HL-60 (cell line): ENCODE results near the gene PSMB10.

Experiments
- DNase-seq, 2 experiments: peaks; one replicate each; pipeline ENCODE4 v3.0.0-alpha.2; 2010 to 2020; ENCODE audit warnings: low read depth in 1 of 2, low spot score in 1 of 2
- H3K27ac ChIP-seq: fragments of 250-450 bp; sonication (Bioruptor Pico); replicated peaks from 2 replicates; pipeline ENCODE4 v1.5.1; 2020; ENCODE audit warnings: mild to moderate bottlenecking, moderate library complexity
- H3K27me3 ChIP-seq: fragments of 250-450 bp; sonication (Bioruptor Pico); 2 replicates; pipeline ENCODE4 v1.5.1; 2021; ENCODE audit warnings: mild to moderate bottlenecking, moderate library complexity; ENCODE audit not compliant: insufficient read depth, poor library complexity, severe bottlenecking
- H3K4me3 ChIP-seq: replicated peaks from 2 replicates; pipeline ENCODE4 v1.5.1; 2011; ENCODE audit warnings: mild to moderate bottlenecking, control low read depth, low read length; ENCODE audit not compliant: insufficient read depth
- GABPA ChIP-seq: IDR thresholded peaks from 2 replicates; pipeline ENCODE4 v1.6.1; 2012; ENCODE audit warnings: low read depth
- POLR2AphosphoS5 ChIP-seq: IDR thresholded peaks from 2 replicates; pipeline ENCODE4 v1.6.1; 2012; ENCODE audit warnings: low read depth
- SPI1 ChIP-seq: IDR thresholded peaks from 2 replicates; pipeline ENCODE4 v1.6.1; 2012; ENCODE audit warnings: low read depth, mild to moderate bottlenecking, borderline replicate concordance
- TF ChIP-seq, protein P1 (sequence below): IDR thresholded peaks from 2 replicates; pipeline ENCODE4 v1.6.1; 2012; ENCODE audit warnings: low read depth; ENCODE audit not compliant: insufficient replicate concordance
- TF ChIP-seq, protein P2 (sequence below): IDR thresholded peaks from one replicate; pipeline ENCODE4 v1.5.1; 2011; ENCODE audit warnings: low read length, control low read depth, inconsistent platforms; ENCODE audit not compliant: insufficient read depth

Gene PSMB10

DNA sequence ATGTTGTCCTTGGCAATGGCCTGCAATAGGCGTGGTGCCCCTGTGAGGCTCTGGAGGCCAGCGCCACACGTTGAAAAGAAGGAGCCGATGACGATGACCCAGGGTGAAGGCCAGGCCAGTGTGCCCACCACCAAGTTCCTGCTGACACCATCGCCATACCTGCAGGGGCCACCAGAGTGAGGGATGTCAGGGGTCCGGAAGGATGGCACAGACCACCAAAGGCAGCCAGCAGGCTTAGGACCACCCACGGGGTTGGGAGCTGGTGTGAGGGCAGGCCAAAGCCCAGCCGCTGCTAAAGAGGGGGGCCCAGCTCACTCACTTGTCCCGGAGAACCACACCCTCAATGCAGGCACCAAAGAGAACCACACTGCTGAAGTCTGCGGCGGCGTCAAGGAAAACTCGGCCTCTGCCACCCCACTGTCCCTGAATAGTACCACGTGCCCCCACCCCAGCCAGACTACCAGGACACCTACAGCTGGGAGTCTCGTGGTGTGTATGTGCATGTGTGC, 13.7 kb upstream of the PSMB10 start:
- no peak for DNase-seq
- no peak for TF ChIP-seq SPI1
- TF ChIP-seq GABPA: no peak
- TF ChIP-seq POLR2AphosphoS5: no peak
- TF ChIP-seq, protein P1, sequence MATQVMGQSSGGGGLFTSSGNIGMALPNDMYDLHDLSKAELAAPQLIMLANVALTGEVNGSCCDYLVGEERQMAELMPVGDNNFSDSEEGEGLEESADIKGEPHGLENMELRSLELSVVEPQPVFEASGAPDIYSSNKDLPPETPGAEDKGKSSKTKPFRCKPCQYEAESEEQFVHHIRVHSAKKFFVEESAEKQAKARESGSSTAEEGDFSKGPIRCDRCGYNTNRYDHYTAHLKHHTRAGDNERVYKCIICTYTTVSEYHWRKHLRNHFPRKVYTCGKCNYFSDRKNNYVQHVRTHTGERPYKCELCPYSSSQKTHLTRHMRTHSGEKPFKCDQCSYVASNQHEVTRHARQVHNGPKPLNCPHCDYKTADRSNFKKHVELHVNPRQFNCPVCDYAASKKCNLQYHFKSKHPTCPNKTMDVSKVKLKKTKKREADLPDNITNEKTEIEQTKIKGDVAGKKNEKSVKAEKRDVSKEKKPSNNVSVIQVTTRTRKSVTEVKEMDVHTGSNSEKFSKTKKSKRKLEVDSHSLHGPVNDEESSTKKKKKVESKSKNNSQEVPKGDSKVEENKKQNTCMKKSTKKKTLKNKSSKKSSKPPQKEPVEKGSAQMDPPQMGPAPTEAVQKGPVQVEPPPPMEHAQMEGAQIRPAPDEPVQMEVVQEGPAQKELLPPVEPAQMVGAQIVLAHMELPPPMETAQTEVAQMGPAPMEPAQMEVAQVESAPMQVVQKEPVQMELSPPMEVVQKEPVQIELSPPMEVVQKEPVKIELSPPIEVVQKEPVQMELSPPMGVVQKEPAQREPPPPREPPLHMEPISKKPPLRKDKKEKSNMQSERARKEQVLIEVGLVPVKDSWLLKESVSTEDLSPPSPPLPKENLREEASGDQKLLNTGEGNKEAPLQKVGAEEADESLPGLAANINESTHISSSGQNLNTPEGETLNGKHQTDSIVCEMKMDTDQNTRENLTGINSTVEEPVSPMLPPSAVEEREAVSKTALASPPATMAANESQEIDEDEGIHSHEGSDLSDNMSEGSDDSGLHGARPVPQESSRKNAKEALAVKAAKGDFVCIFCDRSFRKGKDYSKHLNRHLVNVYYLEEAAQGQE: no peak
- TF ChIP-seq, protein P2, sequence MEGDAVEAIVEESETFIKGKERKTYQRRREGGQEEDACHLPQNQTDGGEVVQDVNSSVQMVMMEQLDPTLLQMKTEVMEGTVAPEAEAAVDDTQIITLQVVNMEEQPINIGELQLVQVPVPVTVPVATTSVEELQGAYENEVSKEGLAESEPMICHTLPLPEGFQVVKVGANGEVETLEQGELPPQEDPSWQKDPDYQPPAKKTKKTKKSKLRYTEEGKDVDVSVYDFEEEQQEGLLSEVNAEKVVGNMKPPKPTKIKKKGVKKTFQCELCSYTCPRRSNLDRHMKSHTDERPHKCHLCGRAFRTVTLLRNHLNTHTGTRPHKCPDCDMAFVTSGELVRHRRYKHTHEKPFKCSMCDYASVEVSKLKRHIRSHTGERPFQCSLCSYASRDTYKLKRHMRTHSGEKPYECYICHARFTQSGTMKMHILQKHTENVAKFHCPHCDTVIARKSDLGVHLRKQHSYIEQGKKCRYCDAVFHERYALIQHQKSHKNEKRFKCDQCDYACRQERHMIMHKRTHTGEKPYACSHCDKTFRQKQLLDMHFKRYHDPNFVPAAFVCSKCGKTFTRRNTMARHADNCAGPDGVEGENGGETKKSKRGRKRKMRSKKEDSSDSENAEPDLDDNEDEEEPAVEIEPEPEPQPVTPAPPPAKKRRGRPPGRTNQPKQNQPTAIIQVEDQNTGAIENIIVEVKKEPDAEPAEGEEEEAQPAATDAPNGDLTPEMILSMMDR: no peak
- H3K4me3 ChIP-seq: no peak overlapping the region
- H3K27me3 ChIP-seq: no peaks in the 10 kb centered on the region
- H3K27ac ChIP-seq: no peak overlapping the region

DNA sequence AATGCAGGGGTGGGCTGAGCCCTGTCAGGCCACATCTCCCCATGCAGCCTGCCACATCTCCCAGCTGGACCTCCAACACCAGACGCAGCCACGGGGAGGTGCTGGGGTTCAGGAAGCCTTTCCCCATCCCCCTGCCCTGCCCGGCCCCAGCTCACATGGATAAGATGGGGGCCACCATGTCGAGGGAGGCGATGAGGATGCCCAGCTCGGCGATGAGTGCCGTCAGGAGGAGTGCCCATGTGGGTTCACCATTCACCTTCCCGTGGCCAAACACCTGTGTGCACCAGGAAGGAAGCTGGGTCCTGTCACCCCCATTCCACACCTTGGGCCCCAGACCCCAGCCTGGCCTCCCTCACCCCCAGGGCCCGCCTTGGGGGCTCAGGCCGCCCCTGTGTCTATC, 13.0 kb upstream of the PSMB10 start:
- H3K27ac ChIP-seq: no peak overlapping the region
- no peak overlapping the region for H3K4me3 ChIP-seq
- no peaks in the 10 kb centered on the region for H3K27me3 ChIP-seq
- DNase-seq: no peak
- TF ChIP-seq POLR2AphosphoS5 (no peak), SPI1 (no peak), GABPA (no peak)
- TF ChIP-seq, protein P1: no peak
- TF ChIP-seq, protein P2: no peak

DNA sequence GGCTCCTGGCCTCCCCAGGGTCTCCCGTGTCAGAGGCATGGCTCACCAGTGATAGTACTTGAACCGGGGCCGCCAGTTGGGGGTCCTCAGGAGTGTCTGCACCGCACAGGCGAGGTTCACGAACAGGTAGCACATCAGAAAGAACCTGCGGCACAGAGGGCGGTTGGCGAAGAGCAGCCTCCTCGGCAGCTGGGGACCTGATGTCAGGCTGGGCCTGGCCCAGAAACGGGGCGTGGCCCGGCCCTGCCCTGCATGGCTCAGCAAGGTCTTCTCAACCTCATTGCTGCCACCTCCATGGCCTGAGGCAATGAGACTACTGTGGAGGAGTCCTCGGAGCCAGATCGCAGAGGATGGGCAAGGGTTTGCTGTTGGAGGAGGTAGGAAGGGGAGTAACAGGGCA, 11.4 kb upstream of the PSMB10 start:
- Histone ChIP-seq H3K27ac (no peak overlapping the region), H3K27me3 (no peaks in the 10 kb centered on the region), H3K4me3 (no peak overlapping the region)
- TF ChIP-seq GABPA: no peak
- DNase-seq: no peak

DNA sequence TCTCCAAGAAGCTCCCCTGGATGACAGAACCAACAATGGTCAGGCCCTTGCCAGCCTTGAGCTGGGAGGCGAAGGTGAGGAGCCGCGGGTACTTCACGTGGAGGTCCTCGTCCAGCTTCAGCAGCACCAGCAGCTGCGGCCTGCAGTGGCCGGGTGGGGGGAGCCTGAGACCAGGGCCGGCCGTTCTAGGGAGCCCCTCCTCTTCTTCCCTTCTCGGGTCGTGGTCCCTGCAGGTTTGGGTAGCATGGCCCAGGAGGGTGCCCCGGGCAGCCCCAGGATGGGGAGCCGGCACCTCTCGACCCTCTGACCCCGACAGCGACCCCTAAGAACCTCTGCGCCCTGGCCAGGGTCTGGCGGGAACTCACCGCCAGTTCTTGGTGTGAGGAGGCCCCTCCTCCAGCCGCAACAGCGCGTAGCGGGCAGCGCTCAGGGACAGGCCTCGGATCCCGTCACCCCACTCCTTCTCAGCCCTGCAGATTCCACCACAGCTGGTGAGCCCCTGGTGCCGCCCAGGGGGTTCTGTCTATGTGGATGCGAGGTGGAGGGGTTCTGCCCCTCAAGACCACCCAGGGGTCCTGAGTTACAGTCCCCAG, 10.4 kb upstream of the PSMB10 start:
- H3K27ac ChIP-seq: no peak overlapping the region
- TF ChIP-seq, protein P2: no peak
- TF ChIP-seq GABPA (no peak), POLR2AphosphoS5 (no peak), SPI1 (no peak)
- TF ChIP-seq, protein P1: no peak
- H3K27me3 ChIP-seq: no peaks in the 10 kb centered on the region
- no peak overlapping the region for H3K4me3 ChIP-seq
- no peak for DNase-seq
